Progenitor cell of endocrine pancreas (in vitro differentiated cells): ENCODE data around the gene DPH5. TPM values are rescaled to one million over a fixed set of nuclear protein-coding genes. Genes with fewer than 3 reads are reported as not detected.

Experiments used
- DNase-seq: peaks from one replicate; pipeline ENCODE4 v3.0.0; 2021; ENCODE audit warnings: low spot score; ENCODE audit not compliant: unreplicated experiment
- H3K27ac Mint-ChIP-seq: 2 replicates; pipeline ENCODE4 v1.8.0; 2021; ENCODE audit warnings: mild to moderate bottlenecking, moderate library complexity, mixed read lengths
- H3K27me3 Mint-ChIP-seq: 2 replicates; pipeline ENCODE4 v1.8.0; 2021; ENCODE audit warnings: mixed read lengths
- H3K36me3 Mint-ChIP-seq: 2 replicates; pipeline ENCODE4 v1.8.0; 2022; ENCODE audit warnings: mixed read lengths; ENCODE audit not compliant: insufficient read depth
- H3K4me1 Mint-ChIP-seq: 2 replicates; pipeline ENCODE4 v1.8.0; 2021; ENCODE audit warnings: low read depth, mixed read lengths
- H3K4me3 Mint-ChIP-seq: 2 replicates; pipeline ENCODE4 v1.8.0; 2021; ENCODE audit warnings: low read depth, mild to moderate bottlenecking, moderate library complexity, mixed read lengths
- H3K9me3 Mint-ChIP-seq: 2 replicates; pipeline ENCODE4 v1.8.0; 2021; ENCODE audit warnings: low read depth, mixed read lengths
- CTCF ChIP-seq: fragments of 200-600 bp; sonication (generic); IDR thresholded peaks from one replicate; pipeline ENCODE4 v1.5.0; 2021; ENCODE audit warnings: antibody characterized with exemption, mild to moderate bottlenecking; ENCODE audit not compliant: unreplicated experiment
- total RNA-seq: library from RNA; stranded (reverse); gene quantifications from 2 replicates; pipeline ENCODE4 v1.2.1, GENCODE V29; 2021

Gene DPH5
- total RNA-seq, 1 donor from 2014 or later = 48.2 TPM

- no peaks in the 10 kb centered on the region for H3K27me3 Mint-ChIP-seq
- no peak overlapping the region for H3K4me3 Mint-ChIP-seq
- TF ChIP-seq CTCF = no peak
- H3K27ac Mint-ChIP-seq = no peak overlapping the region
- H3K9me3 Mint-ChIP-seq = peaks cover 16% of the 10 kb centered on the region
- peaks cover 20% of the 10 kb centered on the region for H3K36me3 Mint-ChIP-seq
- H3K4me1 Mint-ChIP-seq = no peaks in the 10 kb centered on the region
- no peak for DNase-seq
Measured at GRCh38 chr1:101043776-101044175, 18.2 kb upstream of the DPH5 start.

GRCh38 chr1:101041300-101041699 is 15.7 kb upstream of the DPH5 start:
- DNase-seq = no peak
- Mint-ChIP-seq H3K4me3 (no peak overlapping the region), H3K27me3 (no peaks in the 10 kb centered on the region), H3K9me3 (peaks cover 17% of the 10 kb centered on the region), H3K27ac (no peak overlapping the region), H3K36me3 (peaks cover 25% of the 10 kb centered on the region), H3K4me1 (no peaks in the 10 kb centered on the region)
- TF ChIP-seq CTCF = no peak

DNA sequence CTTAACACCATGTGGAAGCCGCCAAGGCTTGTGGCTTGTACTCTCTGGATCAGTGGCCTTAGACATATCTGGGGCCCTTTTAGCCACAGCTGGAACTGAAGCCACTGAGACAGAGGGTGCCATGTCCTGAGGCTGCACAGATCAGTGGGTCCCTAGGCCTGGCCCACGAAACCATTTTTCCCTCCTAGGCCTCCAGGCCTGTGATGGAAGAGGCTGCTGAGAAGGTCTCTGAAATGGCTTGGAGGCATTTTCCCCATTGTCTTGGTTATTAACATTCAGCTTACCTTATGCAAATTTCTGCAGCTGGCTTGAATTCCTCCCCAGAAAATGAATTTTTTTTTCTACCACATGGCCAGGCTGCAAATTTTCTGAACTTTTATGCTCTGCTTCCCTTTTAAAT is 15.1 kb upstream of the DPH5 start:
- no peak for DNase-seq
- Mint-ChIP-seq H3K36me3 (peaks cover 27% of the 10 kb centered on the region), H3K27me3 (no peaks in the 10 kb centered on the region), H3K4me3 (no peak overlapping the region), H3K4me1 (no peaks in the 10 kb centered on the region), H3K27ac (no peak overlapping the region), H3K9me3 (peaks cover 17% of the 10 kb centered on the region)
- no peak for TF ChIP-seq CTCF

- H3K27me3 Mint-ChIP-seq = no peaks in the 10 kb centered on the region
- DNase-seq = no peak
- no peak overlapping the region for H3K27ac Mint-ChIP-seq
- H3K9me3 Mint-ChIP-seq = peaks cover 17% of the 10 kb centered on the region
- no peak for TF ChIP-seq CTCF
- H3K4me1 Mint-ChIP-seq = no peaks in the 10 kb centered on the region
- H3K4me3 Mint-ChIP-seq = no peak overlapping the region
- H3K36me3 Mint-ChIP-seq = peaks cover 26% of the 10 kb centered on the region
Measured at GRCh38 chr1:101039245-101039644, 13.7 kb upstream of the DPH5 start.

- Mint-ChIP-seq H3K36me3 (peaks cover 26% of the 10 kb centered on the region), H3K27me3 (no peaks in the 10 kb centered on the region), H3K4me1 (no peaks in the 10 kb centered on the region), H3K27ac (no peak overlapping the region), H3K4me3 (no peak overlapping the region), H3K9me3 (peaks cover 17% of the 10 kb centered on the region)
- DNase-seq = no peak
- no peak for TF ChIP-seq CTCF
Measured at GRCh38 chr1:101037316-101037715, 11.7 kb upstream of the DPH5 start.
